Liver (tissue), 3 donors: Measurements from ENCODE around the gene FLT1.

Experiments
- ATF3 ChIP-seq: IDR thresholded peaks from 2 replicates; pipeline ENCODE4 v1.6.1; 2016; ENCODE audit warnings: antibody characterized with exemption
- EGR1 ChIP-seq, 2 donors: IDR thresholded peaks; 2 replicates each; pipeline ENCODE4 v1.6.1; 2016 to 2018; ENCODE audit warnings: antibody characterized with exemption in 2 of 2, low read depth in 2 of 2
- GABPA ChIP-seq, 2 donors: IDR thresholded peaks in 1 of 2; conservative IDR thresholded peaks in 1 of 2; 2 replicates each; pipeline ENCODE4 v1.6.1; 2016; ENCODE audit warnings: antibody characterized with exemption in 2 of 2, mild to moderate bottlenecking in 1 of 2, moderate library complexity in 1 of 2
- HNF4G ChIP-seq: IDR thresholded peaks from 2 replicates; pipeline ENCODE4 v1.6.1; 2016; ENCODE audit warnings: antibody characterized with exemption
- JUND ChIP-seq, 2 donors: IDR thresholded peaks; 2 replicates each; pipeline ENCODE4 v1.6.1; 2016; ENCODE audit warnings: antibody characterized with exemption in 2 of 2
- MAX ChIP-seq: IDR thresholded peaks from 2 replicates; pipeline ENCODE4 v1.6.1; 2016; ENCODE audit warnings: antibody characterized with exemption
- RAD21 ChIP-seq, 2 donors: IDR thresholded peaks; 2 replicates each; pipeline ENCODE4 v1.6.1; 2016; ENCODE audit warnings: antibody characterized with exemption in 2 of 2, mild to moderate bottlenecking in 2 of 2
- SP1 ChIP-seq: IDR thresholded peaks from 2 replicates; pipeline ENCODE4 v1.6.1; 2018; ENCODE audit warnings: antibody characterized with exemption, mild to moderate bottlenecking
- TAF1 ChIP-seq: conservative IDR thresholded peaks from 2 replicates; pipeline ENCODE4 v1.6.1; 2016; ENCODE audit warnings: antibody characterized with exemption, mild to moderate bottlenecking
- YY1 ChIP-seq: IDR thresholded peaks from 2 replicates; pipeline ENCODE4 v1.6.1; 2016; ENCODE audit warnings: antibody characterized with exemption, mild to moderate bottlenecking
- ZBTB33 ChIP-seq: IDR thresholded peaks from 2 replicates; pipeline ENCODE4 v1.6.1; 2016; ENCODE audit warnings: antibody characterized with exemption
- TF ChIP-seq, protein P1 (sequence below): fragments of 150-350 bp; IDR thresholded peaks from 2 replicates; pipeline ENCODE4 v1.5.1; 2017; ENCODE audit warnings: improper control_type of control experiment, low read depth, low read length; ENCODE audit not compliant: missing input control
- TF ChIP-seq, protein P2 (sequence below): IDR thresholded peaks from 2 replicates; pipeline ENCODE4 v1.6.1; 2016; ENCODE audit warnings: antibody characterized with exemption, mild to moderate bottlenecking
- donor health status: healthy.
- donor health status: healthy.

GRCh38 chr13:28306325-28306724, 188.6 kb downstream of the FLT1 start:
- TF ChIP-seq, protein P1, sequence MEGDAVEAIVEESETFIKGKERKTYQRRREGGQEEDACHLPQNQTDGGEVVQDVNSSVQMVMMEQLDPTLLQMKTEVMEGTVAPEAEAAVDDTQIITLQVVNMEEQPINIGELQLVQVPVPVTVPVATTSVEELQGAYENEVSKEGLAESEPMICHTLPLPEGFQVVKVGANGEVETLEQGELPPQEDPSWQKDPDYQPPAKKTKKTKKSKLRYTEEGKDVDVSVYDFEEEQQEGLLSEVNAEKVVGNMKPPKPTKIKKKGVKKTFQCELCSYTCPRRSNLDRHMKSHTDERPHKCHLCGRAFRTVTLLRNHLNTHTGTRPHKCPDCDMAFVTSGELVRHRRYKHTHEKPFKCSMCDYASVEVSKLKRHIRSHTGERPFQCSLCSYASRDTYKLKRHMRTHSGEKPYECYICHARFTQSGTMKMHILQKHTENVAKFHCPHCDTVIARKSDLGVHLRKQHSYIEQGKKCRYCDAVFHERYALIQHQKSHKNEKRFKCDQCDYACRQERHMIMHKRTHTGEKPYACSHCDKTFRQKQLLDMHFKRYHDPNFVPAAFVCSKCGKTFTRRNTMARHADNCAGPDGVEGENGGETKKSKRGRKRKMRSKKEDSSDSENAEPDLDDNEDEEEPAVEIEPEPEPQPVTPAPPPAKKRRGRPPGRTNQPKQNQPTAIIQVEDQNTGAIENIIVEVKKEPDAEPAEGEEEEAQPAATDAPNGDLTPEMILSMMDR, result no peak
- no peak for TF ChIP-seq EGR1 (IDR thresholded peaks at IDR 0.05; ENCODE audit: low read depth in 2 of 2)
- TF ChIP-seq TAF1, result no peak
- no peak for TF ChIP-seq ATF3
- TF ChIP-seq, protein P2, sequence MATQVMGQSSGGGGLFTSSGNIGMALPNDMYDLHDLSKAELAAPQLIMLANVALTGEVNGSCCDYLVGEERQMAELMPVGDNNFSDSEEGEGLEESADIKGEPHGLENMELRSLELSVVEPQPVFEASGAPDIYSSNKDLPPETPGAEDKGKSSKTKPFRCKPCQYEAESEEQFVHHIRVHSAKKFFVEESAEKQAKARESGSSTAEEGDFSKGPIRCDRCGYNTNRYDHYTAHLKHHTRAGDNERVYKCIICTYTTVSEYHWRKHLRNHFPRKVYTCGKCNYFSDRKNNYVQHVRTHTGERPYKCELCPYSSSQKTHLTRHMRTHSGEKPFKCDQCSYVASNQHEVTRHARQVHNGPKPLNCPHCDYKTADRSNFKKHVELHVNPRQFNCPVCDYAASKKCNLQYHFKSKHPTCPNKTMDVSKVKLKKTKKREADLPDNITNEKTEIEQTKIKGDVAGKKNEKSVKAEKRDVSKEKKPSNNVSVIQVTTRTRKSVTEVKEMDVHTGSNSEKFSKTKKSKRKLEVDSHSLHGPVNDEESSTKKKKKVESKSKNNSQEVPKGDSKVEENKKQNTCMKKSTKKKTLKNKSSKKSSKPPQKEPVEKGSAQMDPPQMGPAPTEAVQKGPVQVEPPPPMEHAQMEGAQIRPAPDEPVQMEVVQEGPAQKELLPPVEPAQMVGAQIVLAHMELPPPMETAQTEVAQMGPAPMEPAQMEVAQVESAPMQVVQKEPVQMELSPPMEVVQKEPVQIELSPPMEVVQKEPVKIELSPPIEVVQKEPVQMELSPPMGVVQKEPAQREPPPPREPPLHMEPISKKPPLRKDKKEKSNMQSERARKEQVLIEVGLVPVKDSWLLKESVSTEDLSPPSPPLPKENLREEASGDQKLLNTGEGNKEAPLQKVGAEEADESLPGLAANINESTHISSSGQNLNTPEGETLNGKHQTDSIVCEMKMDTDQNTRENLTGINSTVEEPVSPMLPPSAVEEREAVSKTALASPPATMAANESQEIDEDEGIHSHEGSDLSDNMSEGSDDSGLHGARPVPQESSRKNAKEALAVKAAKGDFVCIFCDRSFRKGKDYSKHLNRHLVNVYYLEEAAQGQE, result no peak
- TF ChIP-seq RAD21 (IDR thresholded peaks at IDR 0.05), result no peak
- TF ChIP-seq JUND (IDR thresholded peaks at IDR 0.05), result no peak
- no peak for TF ChIP-seq HNF4G
- no peak for TF ChIP-seq ZBTB33
- no peak for TF ChIP-seq MAX
- TF ChIP-seq YY1, result no peak
- no peak for TF ChIP-seq SP1
- no peak for TF ChIP-seq GABPA (IDR thresholded peaks at IDR 0.05 in 1 of 2, conservative IDR thresholded peaks at IDR 0.05 in 1 of 2)
